22Rv1 (cell line): ENCODE results near the gene CA9.

Experiments used
- CTCF ChIP-seq: fragments of 450-650 bp; IDR thresholded peaks from 2 replicates; pipeline ENCODE4 v1.5.1; 2017; ENCODE audit warnings: mild to moderate bottlenecking
- ZFX ChIP-seq: fragments of 450-650 bp; IDR thresholded peaks from 2 replicates; pipeline ENCODE4 v1.6.1; 2017; ENCODE audit warnings: antibody characterized with exemption, borderline replicate concordance

DNA sequence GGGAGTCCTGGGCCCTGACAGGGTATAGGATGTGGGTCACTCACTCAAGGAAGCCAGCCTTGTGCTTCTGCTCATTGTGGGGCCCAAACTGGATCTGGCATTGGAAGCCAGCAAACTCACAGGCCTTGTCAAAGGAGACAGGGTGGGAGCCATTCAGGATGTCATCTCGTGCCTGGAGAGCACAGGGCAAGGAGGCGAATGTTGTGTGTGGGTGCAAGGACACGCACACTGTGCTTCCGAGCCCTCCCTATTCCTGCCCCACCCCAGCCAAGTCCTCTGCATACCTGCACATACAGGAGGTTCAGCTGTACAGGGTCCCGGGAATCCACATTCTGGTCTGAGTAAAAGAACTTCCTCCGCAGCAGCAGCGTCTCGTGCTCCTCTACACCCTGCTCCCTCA is 50.2 kb downstream of the CA9 start:
- TF ChIP-seq CTCF: no peak
- no peak for TF ChIP-seq ZFX
